Adipocyte (in vitro differentiated cells): ENCODE results near the gene PLCXD3.
"Not testable (repeated sequence)": the region's sequence is repeated elsewhere in the genome, so short reads cannot be mapped to it uniquely, and the experiment has no call there.

Experiments
- DNase-seq: peaks from one replicate; pipeline ENCODE4 v3.0.0-alpha.2; 2015; ENCODE audit warnings: low read depth
- H3K27me3 ChIP-seq: replicated peaks from 2 replicates; pipeline ENCODE4 v1.7.0; 2013; ENCODE audit warnings: mild to moderate bottlenecking, low read length, moderate library complexity; ENCODE audit not compliant: control insufficient read depth, insufficient read depth
- H3K36me3 ChIP-seq: 2 replicates; pipeline ENCODE4 v1.7.0; 2013; ENCODE audit warnings: low read length, mild to moderate bottlenecking, moderate library complexity; ENCODE audit not compliant: control insufficient read depth, insufficient read depth, severe bottlenecking
- H3K4me1 ChIP-seq: 2 replicates; pipeline ENCODE4 v1.7.0; 2013; ENCODE audit warnings: mild to moderate bottlenecking, low read length, moderate library complexity; ENCODE audit not compliant: control insufficient read depth, insufficient read depth
- H3K4me3 ChIP-seq: 2 replicates; pipeline ENCODE4 v1.7.0; 2013; ENCODE audit warnings: mild to moderate bottlenecking, low read length, moderate library complexity
- H3K9ac ChIP-seq: 2 replicates; pipeline ENCODE4 v1.7.0; 2013; ENCODE audit warnings: mild to moderate bottlenecking, low read length, moderate library complexity
- H3K9me3 ChIP-seq: 2 replicates; pipeline ENCODE4 v1.7.0; 2013; ENCODE audit warnings: mild to moderate bottlenecking, low read length, moderate library complexity; ENCODE audit not compliant: control insufficient read depth

The PLCXD3 gene

GRCh38 chr5:41485533-41485932 is 24.9 kb downstream of the PLCXD3 start:
- Histone ChIP-seq H3K36me3 (no peaks in the 10 kb centered on the region), H3K4me1 (no peaks in the 10 kb centered on the region), H3K4me3 (no peak overlapping the region), H3K9ac (no peak overlapping the region), H3K9me3 (no peaks in the 10 kb centered on the region), H3K27me3 (no peaks in the 10 kb centered on the region)
- no peak for DNase-seq

- no peaks in the 10 kb centered on the region for H3K36me3 ChIP-seq
- no peaks in the 10 kb centered on the region for H3K4me1 ChIP-seq
- H3K4me3 ChIP-seq = no peak overlapping the region
- no peak overlapping the region for H3K9ac ChIP-seq
- no peaks in the 10 kb centered on the region for H3K27me3 ChIP-seq
- DNase-seq = no peak
- no peaks in the 10 kb centered on the region for H3K9me3 ChIP-seq
Observed at GRCh38 chr5:41482715-41483114, 27.7 kb downstream of the PLCXD3 start.

DNA sequence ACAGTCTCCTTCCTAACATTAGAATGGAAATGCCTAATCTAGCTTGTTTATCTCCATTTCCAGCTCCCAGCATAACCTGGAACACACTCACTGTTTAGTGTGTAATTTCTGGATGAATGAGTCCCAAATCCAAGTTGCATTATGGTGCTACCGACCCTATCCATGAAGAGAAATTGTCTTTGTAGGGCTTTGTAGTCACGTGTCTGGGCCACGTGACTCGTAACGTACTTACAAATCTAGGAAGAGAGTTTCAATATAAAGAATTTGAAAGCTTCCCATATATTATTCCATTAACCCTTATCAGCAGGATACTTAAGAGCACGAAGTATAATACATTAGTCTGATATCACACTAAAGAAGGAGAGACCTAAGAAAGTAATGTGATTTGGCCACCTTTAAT is 28.2 kb downstream of the PLCXD3 start:
- no peaks in the 10 kb centered on the region for H3K4me1 ChIP-seq
- H3K4me3 ChIP-seq = no peak overlapping the region
- H3K9ac ChIP-seq = no peak overlapping the region
- H3K9me3 ChIP-seq = peaks cover 1% of the 10 kb centered on the region
- DNase-seq = no peak
- no peaks in the 10 kb centered on the region for H3K36me3 ChIP-seq
- H3K27me3 ChIP-seq = no peaks in the 10 kb centered on the region

GRCh38 chr5:41471571-41472208 is 38.7 kb downstream of the PLCXD3 start:
- not testable (repeated sequence) for H3K9ac ChIP-seq, H3K27me3 ChIP-seq, H3K4me3 ChIP-seq, H3K4me1 ChIP-seq, DNase-seq, H3K36me3 ChIP-seq
- peaks cover 29% of the 10 kb centered on the region for H3K9me3 ChIP-seq

DNA sequence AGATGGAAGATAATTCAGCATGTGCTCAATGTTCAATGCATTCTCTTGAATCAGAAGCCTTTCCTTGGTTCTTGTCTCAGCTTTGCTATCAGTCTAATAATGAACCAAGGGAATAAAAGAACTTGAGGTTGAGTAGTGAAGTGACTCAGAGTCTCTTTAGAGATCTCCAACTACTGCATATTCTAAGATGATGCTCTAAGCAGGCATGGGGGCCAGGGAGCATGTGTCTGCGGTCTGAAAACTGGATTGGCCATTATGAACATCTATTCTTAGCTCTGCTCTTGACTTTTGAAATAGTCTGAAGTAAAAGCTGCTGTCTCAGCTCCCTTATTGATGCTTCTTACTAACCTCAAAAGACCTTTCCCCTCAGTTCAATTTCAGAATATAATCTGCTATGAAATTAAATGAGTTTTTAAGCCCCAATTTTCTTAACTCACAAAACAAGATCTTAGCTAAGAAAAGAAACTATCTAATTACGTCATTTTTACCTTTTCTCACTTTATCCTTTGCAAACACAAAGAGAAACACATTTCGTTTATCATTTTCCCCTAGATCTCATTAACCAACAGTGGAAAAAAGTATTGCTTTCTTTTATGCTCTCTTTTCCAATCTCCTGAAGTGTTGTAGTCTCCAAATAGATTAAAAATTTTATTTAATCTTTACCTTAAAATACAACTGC is 44.8 kb downstream of the PLCXD3 start:
- DNase-seq = no peak
- Histone ChIP-seq H3K9me3 (peaks cover 3% of the 10 kb centered on the region), H3K27me3 (no peaks in the 10 kb centered on the region), H3K4me1 (no peaks in the 10 kb centered on the region), H3K9ac (no peak overlapping the region), H3K36me3 (no peaks in the 10 kb centered on the region), H3K4me3 (no peak overlapping the region)

- H3K36me3 ChIP-seq = no peaks in the 10 kb centered on the region
- H3K27me3 ChIP-seq = no peaks in the 10 kb centered on the region
- H3K9me3 ChIP-seq = no peaks in the 10 kb centered on the region
- H3K4me1 ChIP-seq = no peaks in the 10 kb centered on the region
- no peak overlapping the region for H3K4me3 ChIP-seq
- no peak for DNase-seq
- no peak overlapping the region for H3K9ac ChIP-seq
Observed at GRCh38 chr5:41459557-41459956, 50.8 kb downstream of the PLCXD3 start.

DNA sequence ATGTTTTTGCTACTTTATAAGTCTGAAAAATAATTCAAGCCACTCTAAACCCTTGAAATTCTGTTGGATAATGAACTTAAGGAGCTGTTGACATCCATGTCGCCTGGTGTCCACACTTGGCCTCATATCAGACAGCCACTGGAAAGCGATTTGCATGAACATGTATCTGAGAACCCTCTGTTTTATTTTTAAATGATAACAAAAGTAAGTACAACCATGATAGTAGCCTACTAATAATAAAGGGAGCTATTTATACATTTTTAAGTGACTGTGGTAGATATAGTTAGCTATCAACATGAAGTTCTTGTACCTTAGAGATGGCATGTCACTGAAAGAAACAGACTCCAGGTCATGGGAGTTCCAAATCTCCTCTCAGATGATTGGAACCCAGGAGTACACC is 53.3 kb downstream of the PLCXD3 start:
- H3K9me3 ChIP-seq = no peaks in the 10 kb centered on the region
- H3K4me1 ChIP-seq = no peaks in the 10 kb centered on the region
- no peak overlapping the region for H3K4me3 ChIP-seq
- no peak overlapping the region for H3K9ac ChIP-seq
- DNase-seq = no peak
- H3K36me3 ChIP-seq = no peaks in the 10 kb centered on the region
- no peaks in the 10 kb centered on the region for H3K27me3 ChIP-seq

DNA sequence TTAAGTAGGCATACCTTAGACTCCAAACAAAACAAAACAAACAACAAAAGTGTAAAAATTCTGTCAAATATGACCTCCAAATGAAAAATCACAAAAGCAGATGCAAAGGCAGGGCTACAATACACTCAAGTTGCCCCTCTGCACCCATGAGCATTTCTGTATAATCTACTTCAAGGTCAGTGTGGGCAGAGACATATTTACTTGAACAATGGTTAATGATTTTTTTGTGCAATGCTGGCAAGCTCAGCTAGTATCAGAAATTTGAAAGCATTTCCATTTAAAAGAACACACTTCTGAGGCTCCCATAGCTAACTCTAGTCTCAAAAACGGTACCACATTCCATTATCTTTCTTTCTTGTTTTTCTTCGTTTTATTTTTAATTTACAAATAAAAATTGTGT is 57.9 kb downstream of the PLCXD3 start:
- Histone ChIP-seq H3K4me3 (no peak overlapping the region), H3K27me3 (no peaks in the 10 kb centered on the region), H3K9ac (no peak overlapping the region), H3K9me3 (no peaks in the 10 kb centered on the region), H3K4me1 (peaks cover 8% of the 10 kb centered on the region), H3K36me3 (no peaks in the 10 kb centered on the region)
- DNase-seq = no peak

DNA sequence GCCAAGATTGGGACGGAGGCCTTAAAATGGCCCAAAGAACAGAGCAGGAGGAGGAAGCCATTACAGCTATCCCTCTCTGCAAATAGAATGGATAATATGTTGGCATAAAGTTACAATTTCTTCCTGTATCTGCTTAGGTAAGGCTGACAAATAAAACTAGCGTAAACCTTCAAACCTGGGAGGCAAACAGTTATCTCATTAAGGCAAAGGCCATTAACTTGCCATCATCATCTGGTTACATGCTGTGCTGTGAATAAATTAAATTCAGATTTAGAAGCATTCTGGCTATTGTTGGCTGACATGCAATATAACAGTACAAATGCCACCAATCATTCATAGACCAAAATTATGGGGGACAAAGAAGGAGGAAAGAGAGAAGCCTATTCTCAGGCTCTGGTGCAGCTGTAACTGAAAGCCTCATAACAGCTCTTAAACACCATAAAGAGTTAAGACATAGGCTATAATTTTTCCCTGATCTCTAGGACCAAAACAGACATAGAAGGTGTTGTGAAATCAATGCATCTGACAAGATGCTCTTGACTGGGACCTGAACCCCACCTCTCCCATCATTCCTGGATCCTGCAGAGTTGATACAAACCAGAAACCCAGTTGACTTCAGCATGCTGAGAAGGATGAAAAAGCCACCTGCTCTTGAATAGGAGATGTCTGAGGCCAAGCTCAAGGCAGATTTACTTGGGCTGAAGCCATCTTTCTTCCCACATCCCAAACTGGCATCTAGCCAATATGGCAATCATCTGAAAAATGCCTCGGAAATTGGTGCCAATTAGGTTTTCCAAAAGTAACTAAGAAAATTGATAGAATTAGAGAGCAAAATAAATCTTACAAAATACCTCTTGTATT is 62.5 kb downstream of the PLCXD3 start:
- H3K4me1 ChIP-seq = peaks cover 21% of the 10 kb centered on the region

DNA sequence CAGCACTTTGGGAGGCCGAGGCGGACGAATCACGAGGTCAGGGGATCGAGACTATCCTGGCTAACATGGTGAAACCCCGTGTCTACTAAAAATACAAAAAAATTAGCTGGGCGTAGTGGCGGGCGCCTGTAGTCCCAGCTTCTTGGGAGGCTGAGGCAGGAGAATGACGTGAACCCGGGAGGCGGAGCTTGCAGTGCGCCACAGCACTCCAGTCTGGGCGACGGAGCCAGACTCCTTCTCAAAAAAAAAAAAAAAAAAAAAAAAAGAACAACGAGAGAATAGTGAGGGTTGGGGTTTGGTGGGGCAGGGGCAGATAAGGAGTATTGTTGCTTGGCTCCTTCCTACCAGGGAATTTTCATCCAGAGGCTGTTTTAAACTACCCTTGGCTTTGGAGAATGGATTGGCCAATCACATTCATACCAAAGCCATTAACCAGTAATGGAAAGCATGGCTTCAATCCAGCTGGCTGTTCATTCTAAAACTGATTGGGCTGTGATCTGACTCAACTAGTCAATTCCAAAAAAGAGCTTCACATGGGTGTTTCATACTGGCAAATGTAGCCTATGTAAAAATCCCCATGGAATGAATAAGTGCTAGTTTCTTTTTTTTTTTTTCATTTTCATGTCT is 64.4 kb downstream of the PLCXD3 start:
- peaks cover 13% of the 10 kb centered on the region for H3K4me1 ChIP-seq
- DNase-seq = peak; percentile 45
- no peaks in the 10 kb centered on the region for H3K36me3 ChIP-seq
- no peaks in the 10 kb centered on the region for H3K27me3 ChIP-seq
- no peak overlapping the region for H3K4me3 ChIP-seq
- no peaks in the 10 kb centered on the region for H3K9me3 ChIP-seq
- no peak overlapping the region for H3K9ac ChIP-seq

More for the DNA sequence above, 62.5 kb downstream of the PLCXD3 start:
- no peak overlapping the region for H3K9ac ChIP-seq
- H3K4me3 ChIP-seq = no peak overlapping the region
- no peaks in the 10 kb centered on the region for H3K36me3 ChIP-seq
- DNase-seq = no peak
- H3K9me3 ChIP-seq = no peaks in the 10 kb centered on the region
- no peaks in the 10 kb centered on the region for H3K27me3 ChIP-seq

GRCh38 chr5:41435276-41435675 is 75.1 kb downstream of the PLCXD3 start:
- peaks cover 3% of the 10 kb centered on the region for H3K4me1 ChIP-seq
- no peak overlapping the region for H3K4me3 ChIP-seq
- no peak for DNase-seq
- no peaks in the 10 kb centered on the region for H3K9me3 ChIP-seq
- H3K9ac ChIP-seq = no peak overlapping the region
- no peaks in the 10 kb centered on the region for H3K36me3 ChIP-seq
- no peaks in the 10 kb centered on the region for H3K27me3 ChIP-seq
